Esophagus squamous epithelium (tissue), 4 donors: ENCODE measurements around the gene FAM114A1.

Source experiments
- CTCF ChIP-seq, 6 experiments: fragments of 450-650 bp in 4 of 6; fragments of 200-600 bp in 2 of 6; sonication (generic) in 2 of 6; IDR thresholded peaks; one replicate each; pipeline ENCODE4 v1.5.1; 2016 to 2019; ENCODE audit warnings: antibody characterized with exemption in 6 of 6, mild to moderate bottlenecking in 4 of 6, moderate library complexity in 4 of 6
- POLR2A ChIP-seq, 4 donors: fragments of 450-650 bp; IDR thresholded peaks; one replicate each; pipeline ENCODE4 v1.6.1; 2017; ENCODE audit warnings: antibody characterized with exemption in 4 of 4, mild to moderate bottlenecking in 4 of 4, moderate library complexity in 3 of 4

- TF ChIP-seq CTCF (IDR thresholded peaks at IDR 0.05) (no peak), POLR2A (IDR thresholded peaks at IDR 0.05) (no peak)
Observed at GRCh38 chr4:38982361-38983095, 114.9 kb downstream of the FAM114A1 start.
